ENCODE measurements around the gene GAGE10.
"Not testable (repeated sequence)": the region's sequence is repeated elsewhere in the genome, so short reads cannot be mapped to it uniquely, and the experiment has no call there.

Gene GAGE10

GRCh38 chrX:49322266-49322665, 18.8 kb downstream of the GAGE10 start:
- DNase-seq (ENCODE audit: low read depth in 2 of 2): not testable (repeated sequence)

- not testable (repeated sequence) for DNase-seq (ENCODE audit: low read depth in 2 of 2)
Observed at GRCh38 chrX:49323735-49324134, 20.3 kb downstream of the GAGE10 start.

GRCh38 chrX:49330421-49330820, 27.0 kb downstream of the GAGE10 start:
- DNase-seq (ENCODE audit: low read depth in 2 of 2): not testable (repeated sequence)

GRCh38 chrX:49331282-49331681, 27.8 kb downstream of the GAGE10 start, which contains the start of gene GAGE13:
TSS of gene GAGE13 (plus strand) at chrX:49331582. CDS start at chrX:49332738, 1,156 bp downstream.
- not testable (repeated sequence) for DNase-seq (ENCODE audit: low read depth in 2 of 2)

DNA sequence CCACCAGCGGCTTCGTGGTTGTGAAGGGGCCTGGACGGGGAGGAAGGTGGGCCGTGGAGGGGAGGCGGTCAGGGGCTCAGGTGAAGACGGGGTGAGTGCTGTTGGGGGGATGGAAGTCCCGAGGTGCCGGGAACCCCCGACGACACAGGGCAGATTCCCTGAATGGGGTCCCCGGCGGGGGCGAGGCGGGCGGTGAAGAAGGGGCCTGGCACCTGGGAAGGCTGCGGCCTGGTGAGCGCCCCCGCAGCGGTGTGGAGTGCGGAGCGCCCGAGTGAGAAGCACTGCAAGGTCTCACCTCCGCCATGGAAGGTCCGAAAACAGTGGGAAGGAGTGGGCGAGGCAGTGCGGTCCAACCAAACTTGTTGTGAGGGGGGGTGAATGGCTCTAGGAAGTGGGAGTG, 28.4 kb downstream of the GAGE10 start:
- DNase-seq (ENCODE audit: low read depth in 2 of 2): not testable (repeated sequence)

DNA sequence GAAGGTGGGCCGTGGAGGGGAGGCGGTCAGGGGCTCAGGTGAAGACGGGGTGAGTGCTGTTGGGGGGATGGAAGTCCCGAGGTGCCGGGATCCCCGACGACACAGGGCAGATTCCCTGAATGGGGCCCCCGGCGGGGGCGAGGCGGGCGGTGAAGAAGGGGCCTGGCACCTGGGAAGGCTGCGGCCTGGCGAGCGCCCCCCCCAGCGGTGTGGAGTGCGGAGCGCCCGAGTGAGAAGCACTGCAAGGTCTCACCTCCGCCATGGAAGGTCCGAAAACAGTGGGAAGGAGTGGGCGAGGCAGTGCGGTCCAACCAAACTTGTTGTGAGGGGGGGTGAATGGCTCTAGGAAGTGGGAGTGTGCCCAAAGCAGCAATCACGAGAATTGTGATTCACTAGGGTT, 38.0 kb downstream of the GAGE10 start:
- not testable (repeated sequence) for DNase-seq (ENCODE audit: low read depth in 2 of 2)

- DNase-seq (ENCODE audit: low read depth in 2 of 2): not testable (repeated sequence)
Observed at GRCh38 chrX:49344496-49345175, 41.2 kb downstream of the GAGE10 start.

- DNase-seq (ENCODE audit: low read depth in 2 of 2): not testable (repeated sequence)
Observed at GRCh38 chrX:49345402-49345801, 42.0 kb downstream of the GAGE10 start.

GRCh38 chrX:49346150-49346549, 42.7 kb downstream of the GAGE10 start:
- not testable (repeated sequence) for DNase-seq (ENCODE audit: low read depth in 2 of 2)

Data from activated CD8-positive, alpha-beta memory T cell treated with anti-CD3 and anti-CD28 coated beads for 4 hours (primary cell).